Mammary epithelial cell (primary cell): ENCODE measurements around the gene CASZ1.

Experiments
- EZH2 ChIP-seq: IDR thresholded peaks from 2 replicates; pipeline ENCODE4 v1.6.1; 2012; ENCODE audit warnings: low read length, inconsistent platforms, borderline replicate concordance
- TF ChIP-seq, protein P1 (sequence below), 2 donors: IDR thresholded peaks in 1 of 2; conservative IDR thresholded peaks in 1 of 2; 2 replicates each; pipeline ENCODE4 v1.5.1; 2011 to 2012; ENCODE audit warnings: inconsistent platforms in 2 of 2, low read length in 2 of 2, mild to moderate bottlenecking in 2 of 2, control low read depth in 1 of 2, low read depth in 1 of 2; ENCODE audit not compliant: insufficient read depth in 1 of 2; ENCODE audit errors: extremely low read depth in 1 of 2

- TF ChIP-seq EZH2 = no peak
- TF ChIP-seq, protein P1, sequence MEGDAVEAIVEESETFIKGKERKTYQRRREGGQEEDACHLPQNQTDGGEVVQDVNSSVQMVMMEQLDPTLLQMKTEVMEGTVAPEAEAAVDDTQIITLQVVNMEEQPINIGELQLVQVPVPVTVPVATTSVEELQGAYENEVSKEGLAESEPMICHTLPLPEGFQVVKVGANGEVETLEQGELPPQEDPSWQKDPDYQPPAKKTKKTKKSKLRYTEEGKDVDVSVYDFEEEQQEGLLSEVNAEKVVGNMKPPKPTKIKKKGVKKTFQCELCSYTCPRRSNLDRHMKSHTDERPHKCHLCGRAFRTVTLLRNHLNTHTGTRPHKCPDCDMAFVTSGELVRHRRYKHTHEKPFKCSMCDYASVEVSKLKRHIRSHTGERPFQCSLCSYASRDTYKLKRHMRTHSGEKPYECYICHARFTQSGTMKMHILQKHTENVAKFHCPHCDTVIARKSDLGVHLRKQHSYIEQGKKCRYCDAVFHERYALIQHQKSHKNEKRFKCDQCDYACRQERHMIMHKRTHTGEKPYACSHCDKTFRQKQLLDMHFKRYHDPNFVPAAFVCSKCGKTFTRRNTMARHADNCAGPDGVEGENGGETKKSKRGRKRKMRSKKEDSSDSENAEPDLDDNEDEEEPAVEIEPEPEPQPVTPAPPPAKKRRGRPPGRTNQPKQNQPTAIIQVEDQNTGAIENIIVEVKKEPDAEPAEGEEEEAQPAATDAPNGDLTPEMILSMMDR (conservative IDR thresholded peaks at IDR 0.05 in 1 of 2, IDR thresholded peaks at IDR 0.05 in 1 of 2; ENCODE audit: extremely low read depth in 1 of 2, insufficient read depth in 1 of 2, low read depth in 1 of 2, low read length in 2 of 2) = no peak
Observed at GRCh38 chr1:10674222-10674621, 122.2 kb downstream of the CASZ1 start.
